HG03565 (cell line): ENCODE data around the gene RAB3IL1.

Experiments
- ATAC-seq: cut with Tn5 transposase; IDR thresholded peaks from one replicate; pipeline ENCODE4 v1.9.1; 2021; ENCODE audit warnings: mild to moderate bottlenecking, moderate library complexity; ENCODE audit not compliant: unreplicated experiment

The RAB3IL1 gene

DNA sequence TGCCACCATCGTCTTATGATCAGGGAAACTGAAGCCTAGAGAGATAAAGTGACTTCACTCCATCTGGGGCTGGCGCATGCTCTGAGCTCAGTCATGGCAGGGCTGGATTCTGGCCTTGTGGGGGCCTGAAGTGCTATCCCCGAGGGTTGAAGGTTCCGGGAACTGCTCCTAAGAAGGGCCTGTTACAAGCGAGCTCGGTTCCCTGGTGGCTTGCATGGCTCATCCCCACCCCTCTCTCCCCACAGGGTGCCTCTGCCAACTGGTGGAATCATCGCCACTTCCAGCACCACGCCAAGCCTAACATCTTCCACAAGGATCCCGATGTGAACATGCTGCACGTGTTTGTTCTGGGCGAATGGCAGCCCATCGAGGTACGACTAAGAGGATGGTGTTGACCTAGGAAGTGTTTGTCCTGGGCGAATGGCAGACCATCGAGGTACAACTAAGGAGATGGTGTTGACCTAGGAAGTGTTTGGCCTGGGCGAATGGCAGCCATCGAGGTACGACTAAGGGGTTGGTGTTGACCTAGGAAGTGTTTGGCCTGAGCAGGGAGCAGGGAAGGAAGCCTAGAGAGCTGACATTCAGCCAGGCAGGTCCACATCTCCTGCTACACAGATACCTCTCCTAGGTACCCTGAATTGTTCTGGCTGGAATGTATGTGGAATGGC lies 69.3 kb downstream of the RAB3IL1 start:
- ATAC-seq, result no peak
